ENCODE results near the gene AFDN.

AFDN gene

DNA sequence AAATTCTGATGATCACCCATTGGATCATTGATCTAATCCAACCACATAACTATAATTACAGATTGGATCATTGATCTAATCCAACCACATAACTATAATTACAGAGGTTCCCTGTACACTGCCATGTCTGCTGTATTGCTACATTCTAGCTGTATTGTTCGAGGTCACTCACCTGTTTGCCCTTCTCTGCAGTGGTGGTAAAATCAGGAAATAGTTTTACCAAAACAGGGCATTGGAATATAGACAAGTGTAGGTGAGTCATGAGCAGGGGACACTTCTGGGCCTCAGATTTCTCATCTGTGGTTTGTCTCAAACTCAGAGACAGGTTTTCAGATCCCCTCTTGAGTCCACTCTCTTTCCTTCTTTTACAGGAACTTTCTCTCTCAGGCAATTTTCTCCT, 9.0 kb upstream of the AFDN start:
- no peak for DNase-seq

DNA sequence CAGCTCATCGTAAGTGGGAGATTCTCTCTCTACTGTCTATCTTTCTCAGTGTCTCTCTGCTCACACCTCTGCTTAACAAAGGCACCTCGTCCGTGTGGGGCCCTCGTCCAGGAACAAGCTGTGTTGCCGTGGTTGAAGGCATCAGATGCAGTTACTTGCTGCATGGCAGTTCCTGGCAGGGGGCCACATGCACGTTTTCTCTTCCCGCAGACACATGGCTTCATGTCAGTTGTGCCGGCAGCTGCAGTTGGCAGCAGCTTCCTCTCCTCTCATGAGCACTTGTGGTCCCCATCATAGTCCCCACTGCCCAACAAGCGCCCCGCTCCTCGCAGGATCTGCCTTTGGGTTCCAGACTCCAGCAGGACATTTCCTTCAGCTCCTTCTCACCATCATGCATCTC, 7.1 kb upstream of the AFDN start:
- no peak for DNase-seq

DNA sequence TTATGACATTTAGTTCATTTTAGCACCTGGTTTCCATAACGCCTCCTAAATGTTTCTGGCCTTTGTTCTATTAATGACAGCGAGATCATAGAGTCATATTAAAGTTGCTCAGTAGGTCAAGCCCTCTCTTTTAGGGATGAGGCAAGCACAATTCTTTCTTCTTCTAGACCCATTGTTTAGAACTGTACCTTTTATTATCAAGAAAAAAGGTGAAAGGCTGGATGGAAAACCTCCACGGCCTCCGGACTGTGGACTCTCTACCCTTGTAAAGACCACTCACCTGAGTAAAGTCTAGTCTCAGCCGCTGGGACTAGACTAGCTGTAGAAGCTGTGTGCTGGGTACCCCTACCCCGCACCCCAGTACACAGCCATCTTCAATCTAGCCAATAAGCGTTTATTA, 6.0 kb upstream of the AFDN start:
- no peak for DNase-seq

DNA sequence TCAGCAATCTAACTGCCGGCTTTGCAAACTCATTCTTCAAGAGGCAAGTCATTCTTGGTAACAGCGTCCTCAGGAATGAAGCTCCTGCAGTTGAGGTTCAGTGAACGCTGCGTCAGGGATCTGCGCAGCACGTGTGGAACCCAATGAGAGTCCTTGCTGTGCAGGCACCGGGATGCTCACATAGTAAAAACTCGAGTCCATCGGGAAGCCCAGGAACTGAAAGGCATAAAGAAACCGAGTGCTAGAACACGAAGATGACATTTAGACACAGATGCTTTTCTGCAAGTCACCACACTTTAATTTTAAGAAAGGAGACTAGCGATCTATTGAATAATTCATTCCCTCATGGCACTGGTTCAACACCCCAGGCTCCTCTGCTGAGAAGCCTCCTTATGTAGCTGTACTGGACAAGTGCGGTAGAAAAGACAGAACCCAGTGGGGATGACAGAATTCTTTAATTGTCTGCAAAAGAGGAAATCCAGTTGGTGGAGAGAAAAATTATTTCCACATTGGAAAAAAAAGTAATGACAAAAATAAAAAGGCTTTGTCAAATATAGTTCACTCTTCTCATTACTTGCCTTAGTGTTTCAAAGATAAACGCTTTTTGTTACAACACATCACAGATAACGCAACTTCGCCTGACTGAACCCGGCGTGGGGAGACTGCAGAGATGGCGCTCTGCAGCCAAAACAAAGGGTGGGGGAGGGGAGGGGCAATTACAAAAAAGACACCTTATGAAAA, 1.9 kb upstream of the AFDN start:
- no peak for DNase-seq

DNA sequence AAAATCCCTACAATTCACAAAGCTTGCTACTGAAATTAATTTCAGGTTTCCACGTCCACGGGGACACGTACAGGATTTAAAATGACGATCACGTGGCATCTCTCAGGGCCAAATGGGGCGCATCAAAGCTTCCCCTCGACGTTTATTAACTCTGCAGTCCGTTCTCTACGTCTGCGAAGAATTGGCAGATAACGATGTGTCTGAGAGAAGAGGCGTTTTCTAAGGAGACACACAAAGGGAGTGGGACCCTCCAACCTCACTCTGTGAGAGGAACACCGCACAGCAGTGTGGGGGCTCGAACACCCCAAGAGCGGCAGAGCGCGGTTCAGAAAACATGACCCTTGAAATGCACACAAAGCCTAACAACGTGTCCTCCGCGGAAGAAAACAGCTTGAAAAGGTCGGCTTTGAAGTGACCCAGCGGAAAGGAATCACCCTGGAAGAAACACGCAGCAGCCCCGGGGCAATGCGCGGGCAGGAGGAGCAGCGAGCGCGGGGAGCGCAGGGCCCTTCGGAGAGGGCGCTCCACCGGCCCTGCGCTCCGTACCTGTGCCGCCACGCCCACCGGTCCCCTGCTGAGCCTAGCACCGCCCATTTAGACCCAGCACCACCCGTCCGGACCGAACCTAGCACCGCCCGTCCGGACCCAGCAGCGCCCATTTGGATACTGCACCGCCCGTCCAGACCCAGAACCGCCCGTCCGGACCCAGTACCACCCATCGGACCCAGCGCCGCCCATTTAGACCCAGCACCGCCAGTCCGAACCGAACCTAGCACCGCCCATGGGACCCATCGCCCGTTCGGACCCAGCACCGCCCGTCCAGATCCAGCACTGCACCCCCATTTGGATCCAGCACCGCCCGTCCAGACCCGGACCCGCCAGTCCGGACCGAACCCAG, 1.1 kb upstream of the AFDN start:
- peak; percentile 41 for DNase-seq

DNA sequence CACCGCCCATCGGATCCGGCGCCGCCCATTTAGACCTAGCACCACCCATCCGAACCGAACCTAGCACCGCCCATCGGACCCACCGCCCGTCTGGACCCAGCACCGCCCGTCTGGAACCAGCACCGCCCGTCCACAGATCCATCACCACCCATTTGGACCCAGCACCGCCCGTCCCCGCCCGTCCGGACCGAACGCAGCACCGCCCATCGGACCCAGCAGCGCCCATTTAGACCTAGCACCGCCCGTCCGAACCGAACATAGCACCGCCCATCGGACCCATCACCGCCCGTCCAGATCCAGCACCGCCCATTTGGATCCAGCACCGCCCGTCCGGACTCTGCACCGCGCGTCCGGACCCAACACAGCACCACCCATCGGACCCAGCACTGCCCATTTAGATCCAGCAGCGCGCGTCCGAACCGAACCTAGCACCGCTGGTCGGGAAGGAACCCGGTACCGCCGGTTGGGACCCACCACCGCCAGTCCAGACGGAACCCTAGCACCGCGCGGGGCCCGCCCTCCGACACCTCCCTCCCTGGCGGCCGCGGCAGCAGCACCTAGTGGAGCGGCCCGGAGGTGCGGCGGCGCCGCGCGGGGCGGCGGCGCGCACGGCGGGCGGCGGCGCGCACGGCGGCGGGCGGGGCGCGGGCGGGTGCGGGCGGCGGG, 348 bp upstream of the AFDN start:
- DNase-seq: peak; percentile 70

DNA sequence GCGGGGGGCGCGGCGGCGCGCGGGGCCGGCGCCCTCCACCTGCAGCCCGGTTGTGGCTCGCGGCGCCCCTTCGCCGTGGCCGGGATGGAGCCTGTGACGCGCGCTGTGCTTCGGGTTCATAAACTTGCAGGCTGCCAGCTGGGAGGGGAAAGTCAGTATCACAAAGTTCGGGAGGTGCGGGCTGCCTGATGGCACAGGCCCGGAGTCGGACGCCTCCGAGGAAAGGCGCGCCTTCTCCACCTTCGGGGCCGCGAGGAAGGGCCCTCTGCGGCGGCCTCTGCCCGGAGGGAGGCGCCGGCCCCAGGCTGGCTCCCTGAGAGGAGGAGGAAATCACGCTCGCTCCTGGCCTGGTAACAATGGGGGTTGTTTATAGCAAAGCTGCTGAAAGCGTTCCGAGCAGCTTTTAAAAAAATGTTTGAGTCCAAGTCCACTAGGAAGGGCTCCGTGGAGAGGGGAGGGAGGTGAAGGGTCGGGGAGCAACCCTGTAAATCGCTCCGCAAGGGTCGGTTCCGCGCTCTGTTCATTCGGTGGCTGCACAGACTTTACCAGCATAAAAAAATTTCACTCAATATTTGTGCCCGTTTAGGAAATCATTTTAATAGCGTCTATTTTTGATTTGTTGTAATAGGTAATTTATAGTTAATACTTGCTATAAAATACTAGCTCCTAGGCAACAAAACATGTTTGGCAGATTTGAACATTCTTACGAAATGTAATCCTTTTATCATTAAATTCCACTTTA, 1.0 kb downstream of the AFDN start:
- DNase-seq: peak; percentile 39

DNA sequence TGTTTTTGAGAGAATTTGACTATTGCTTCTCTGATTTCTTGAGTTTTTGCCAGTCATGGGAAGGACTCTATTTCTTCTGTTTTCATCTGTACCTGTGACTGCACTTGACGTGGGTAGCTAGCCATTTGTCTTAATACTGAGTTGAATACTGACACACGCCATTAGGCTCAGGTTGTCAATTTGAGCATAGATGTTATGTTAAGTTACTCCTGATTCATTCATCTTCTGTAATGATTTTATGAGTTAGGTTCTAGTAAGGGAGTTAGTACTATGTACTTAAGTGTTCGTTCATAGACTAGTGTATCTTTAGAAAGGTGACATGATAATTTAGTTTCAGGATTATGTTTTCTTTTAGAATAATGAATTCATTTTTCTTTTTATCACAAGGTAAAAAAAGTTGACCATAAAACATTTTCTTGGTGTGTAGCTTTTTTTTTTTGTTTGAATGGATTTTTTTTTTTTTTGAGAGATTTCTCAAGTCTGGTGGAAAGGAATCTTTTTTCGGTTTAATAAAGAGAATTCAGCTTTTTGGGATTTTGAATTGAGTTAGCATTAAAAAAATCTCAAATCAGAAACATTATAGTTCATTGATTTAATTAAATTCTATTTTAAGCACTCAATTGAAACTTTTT, 1.7 kb downstream of the AFDN start:
- no peak for DNase-seq

DNA sequence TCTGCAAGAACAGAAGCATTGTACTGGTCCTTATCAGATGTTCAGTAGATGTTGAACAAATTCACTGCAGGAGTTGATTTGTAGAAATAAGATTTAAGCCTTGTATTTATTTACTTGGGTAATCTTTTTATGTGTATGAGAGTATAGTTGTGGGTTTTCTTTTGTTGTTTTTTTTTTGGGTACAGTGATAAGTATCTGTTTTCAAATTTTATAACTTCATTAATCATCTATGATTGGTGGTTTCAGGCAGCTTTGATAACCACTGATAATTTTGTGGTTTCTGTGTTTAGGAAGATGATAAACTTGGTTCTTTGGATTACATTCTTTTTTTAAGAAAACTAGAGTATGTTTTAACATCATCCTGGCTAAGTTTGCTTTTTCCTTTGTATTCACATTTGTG, 2.8 kb downstream of the AFDN start:
- DNase-seq: no peak

DNA sequence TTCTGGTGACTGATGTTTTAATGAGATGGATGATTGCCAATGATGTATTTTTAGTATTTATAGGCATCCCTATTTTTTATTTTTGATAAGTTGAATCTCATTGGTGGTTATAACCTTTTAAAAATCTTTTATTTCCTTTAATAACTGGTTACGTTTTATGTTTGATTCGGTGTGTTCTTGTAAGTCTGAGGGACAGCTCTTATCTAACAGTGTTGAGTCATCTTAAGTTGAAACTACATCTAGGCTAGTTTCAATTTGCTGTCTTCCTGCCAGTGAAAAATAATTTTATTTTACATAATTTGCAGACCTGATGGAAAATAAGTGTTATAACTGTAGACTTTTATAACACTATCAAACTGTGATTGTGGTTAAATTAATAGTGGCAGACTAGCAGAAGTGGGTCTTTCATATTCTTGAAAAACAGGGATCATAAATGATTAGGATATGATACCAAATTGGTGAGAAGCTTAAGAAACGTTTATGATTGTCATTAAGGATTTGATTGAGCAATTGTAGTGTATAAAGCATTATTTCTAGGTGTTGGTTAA, 4.6 kb downstream of the AFDN start:
- no peak for DNase-seq

DNA sequence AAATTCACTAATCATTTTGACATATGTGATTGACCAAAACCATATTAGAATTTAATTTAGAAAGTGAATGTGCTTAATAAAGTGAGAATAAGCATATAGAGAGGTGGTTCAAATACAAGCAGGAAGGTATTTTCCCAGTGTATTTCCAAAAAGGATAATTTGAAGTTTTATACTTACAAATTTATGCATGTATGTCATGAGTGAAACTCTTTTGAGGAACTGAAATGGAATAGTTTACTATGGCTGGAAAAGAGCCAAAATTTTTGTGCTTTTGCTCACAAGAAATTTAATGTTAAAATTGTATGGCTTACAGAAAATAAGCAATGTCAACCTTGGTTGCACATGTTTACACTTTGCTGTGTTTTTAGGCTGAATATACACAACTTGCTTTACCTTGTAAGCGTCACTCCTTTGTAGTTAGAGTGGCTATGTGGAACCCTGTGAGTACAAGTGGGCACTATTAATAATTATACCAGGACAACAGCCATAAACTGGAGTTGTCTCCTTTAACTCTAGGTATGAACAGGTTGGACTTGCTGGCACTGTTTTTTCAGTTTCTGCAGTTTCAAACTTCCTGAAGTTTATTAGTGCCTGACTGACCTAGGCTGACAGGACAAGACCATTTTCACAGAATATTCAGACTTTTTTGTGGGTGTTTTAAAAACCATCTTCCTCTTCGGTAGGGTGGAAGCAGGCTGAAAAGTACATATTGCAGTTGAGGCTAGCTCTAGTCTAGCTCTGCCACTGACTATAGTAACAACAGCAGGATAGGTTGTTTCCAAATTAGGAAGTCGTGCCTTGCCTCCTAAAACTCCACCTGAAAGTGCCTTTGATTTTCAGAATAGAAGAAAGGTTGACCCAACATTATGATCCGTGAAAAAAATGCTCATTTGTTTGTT, 6.0 kb downstream of the AFDN start:
- DNase-seq: no peak

DNA sequence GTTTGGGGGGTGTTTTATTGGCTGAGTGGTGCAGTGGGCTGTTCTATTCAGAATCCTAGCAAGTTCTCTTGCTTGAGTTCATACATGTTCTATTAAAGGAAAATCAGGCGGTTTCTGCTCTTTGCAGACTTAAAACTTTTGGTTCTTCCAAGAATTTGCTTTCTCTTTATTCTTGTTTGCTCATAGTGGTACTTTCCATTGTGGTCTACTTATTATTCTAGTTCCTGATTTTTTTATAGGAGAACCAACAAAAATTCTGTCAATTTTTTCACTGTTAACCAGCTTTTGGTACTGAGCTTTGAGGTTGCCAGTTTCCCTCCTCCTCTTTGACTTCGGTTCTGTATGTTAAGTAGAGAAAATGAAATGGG, 6.7 kb downstream of the AFDN start:
- DNase-seq: no peak

DNA sequence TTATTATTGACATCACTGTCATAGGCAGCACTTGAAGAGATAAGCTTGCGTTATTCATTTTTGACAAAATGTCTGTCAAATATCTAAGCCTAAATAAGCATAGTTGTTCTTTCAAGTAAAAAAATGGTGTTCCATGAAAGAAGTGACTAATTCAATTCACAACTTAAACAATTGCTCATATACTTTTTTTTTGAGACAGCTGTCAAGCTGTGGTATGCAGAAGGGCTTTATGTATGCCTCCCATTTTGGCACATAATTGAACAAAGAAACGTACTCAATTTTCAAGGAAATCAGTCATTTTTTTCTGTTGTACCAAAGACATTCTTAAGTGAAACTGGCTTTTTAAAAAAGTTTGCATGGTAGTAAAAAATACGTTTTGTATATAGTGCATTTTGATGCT, 8.5 kb downstream of the AFDN start:
- DNase-seq: no peak

DNA sequence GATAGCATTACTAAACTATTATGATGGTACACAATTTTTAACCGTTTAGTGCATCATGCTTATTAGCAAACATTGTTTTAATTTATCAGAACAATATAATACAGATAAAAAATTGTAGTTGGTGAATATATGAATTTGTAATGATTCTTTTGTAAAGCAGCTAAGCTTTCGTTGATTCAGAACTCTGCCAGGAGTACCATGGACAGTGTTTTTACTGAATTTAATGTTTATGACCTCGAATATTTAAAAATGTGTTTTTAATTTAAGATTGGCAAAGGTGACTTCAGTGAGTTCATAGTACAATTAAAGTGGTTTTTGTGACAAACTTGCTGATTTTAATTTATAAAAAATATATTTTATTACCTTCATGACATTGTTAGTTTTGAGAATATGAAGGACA, 10.0 kb downstream of the AFDN start:
- no peak for DNase-seq

DNA sequence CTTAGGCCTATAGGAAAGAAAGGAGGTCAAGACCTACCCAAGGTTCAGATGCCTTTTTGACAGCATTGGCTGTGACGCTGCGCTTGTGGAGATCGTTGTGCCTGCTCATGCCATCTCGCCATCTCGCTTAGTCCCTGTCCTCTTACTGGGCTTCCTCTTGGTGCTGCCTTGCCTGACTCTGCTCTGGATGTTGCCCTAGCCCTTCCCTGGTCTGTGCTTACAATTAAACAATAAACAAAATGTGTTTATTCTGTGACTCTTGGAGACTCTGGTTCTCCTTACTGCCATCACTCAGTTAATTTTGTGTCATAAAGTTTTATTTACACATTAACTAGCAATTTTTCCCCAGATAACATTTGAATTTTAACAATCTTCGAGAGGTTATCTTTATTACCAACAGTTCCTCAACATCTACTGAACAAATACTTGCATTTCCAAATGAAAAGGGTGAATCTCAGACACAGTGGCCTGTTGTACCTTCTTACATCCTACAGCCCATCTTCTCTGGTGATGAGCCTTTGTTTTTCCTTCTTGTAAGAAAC, 11.6 kb downstream of the AFDN start:
- no peak for DNase-seq

DNA sequence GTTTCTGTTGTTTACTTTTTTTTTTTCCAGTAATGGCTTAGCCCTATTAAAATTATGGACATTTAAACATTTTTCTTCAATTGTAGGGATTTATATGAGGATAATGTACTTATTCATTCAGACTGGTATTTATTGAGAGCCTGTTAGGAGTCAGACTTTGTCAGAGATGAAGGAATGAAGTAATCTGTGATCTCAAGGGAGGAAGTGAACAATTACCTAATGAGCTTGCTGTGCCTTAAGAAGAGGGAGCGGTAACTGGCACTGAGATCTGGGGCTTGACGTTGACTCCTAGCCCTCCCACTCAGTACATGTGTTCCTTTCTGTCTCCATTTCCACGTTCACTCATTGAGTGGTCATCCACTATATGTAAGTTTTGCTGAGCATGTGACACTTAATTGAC, 12.6 kb downstream of the AFDN start:
- DNase-seq: no peak

DNA sequence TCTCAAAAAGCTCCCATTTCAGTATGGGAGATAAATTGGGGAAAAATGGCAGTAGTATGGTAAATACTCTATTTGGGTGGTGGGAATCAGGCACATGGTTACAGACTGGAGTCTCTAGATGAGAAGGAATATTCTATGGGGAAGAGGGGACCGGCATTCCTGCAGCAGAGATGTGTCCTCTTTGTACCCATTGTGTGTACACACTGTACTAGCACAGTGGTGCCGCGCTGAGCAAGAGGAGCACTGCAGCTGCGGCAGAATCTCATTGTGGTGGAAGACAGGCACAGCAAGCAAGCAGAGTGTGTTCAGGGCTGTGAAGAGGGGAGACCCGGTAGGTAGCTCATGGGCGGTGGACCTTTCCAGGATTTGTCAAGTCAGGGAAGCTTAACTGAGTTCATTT, 13.0 kb downstream of the AFDN start:
- no peak for DNase-seq

DNA sequence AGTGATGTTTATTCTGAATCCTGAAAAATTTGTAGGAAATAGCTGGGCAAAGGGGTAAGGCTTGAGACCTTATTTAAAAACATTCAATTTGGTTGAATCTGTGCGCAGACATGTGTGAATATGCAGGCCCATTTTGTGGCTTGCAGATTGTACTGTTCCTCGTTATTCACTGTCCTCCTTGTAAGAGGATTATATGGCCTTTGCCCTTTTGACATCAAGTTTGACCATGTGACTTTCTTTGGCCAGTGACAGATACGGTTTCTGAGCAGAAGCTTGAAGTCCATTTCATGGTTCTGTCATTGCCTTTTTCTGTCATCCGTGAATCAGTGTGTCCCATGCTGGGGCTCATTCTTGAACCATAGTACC, 13.4 kb downstream of the AFDN start:
- DNase-seq: no peak

DNA sequence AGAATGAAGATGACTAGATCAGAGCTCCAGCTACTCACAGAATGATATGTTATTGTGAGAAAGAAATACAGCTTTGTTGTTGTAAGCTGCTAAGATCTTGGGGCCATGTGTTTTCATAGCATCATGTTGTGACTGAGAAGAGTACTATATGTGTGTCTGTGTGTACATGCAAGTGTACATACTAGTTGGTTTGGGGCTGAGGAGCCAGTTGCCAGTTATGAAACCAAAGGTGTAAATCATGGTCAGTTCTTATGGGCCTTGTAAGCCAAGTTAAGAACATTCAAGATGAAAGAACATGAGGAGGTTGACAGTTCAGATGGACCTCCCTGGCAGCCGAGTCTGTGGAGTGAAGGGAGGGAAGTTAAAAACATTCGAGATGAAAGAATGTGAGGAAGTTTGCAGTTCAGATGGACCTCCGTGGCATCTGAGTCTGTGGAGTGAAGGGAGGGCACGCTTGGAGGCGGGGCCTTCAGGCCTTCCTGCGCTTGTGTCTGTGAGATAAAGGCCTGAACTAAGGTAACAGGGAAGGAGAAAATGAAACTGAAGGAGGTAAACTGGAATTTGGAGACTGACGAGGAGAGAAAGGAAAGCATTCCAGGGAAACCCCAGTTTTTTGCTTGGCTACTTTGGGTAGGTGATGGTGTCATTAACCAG, 13.9 kb downstream of the AFDN start:
- no peak for DNase-seq

DNA sequence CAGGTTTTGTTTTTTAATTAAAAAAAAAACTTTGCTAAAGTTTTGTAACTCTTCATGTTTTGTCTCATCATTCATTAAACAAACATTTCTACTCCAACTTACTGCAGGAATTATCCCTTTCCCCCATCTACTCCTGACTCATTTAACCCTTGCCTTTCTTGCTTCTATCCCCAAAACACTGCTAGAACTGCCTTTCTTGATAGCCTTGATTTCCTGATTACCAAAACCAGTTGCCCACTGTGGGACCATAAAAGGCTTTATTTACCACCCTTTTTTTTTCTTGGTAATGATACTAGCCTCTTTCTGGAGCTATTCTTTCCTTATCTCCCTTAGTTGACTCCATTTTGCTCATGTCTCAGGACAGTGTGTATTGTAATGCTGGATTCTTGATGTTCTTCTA, 15.3 kb downstream of the AFDN start:
- no peak for DNase-seq

DNA sequence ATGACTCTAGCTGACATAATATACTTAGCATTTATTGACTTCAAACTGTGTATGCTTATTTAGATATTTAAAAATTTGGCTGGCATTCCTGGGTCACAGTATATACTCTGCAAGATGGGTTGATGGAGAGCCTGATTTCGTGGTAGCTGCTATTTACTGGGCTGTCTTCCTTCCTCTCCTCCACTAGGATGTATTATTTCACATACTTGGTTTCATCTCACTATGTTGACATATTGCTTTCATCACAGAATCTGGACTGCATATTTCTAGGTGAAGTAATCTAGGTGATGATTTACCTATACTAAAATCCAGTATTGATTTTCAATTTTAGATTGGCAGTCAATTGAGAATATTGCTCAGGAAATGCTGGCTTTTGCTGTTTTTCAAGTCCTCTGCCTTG, 15.7 kb downstream of the AFDN start:
- DNase-seq: no peak
